Motor neuron (in vitro differentiated cells): ENCODE data around the gene CHMP3. TPM values are rescaled to one million over a fixed set of nuclear protein-coding genes. Genes with fewer than 3 reads are reported as not detected.
"Not testable (repeated sequence)": the region's sequence is repeated elsewhere in the genome, so short reads cannot be mapped to it uniquely, and the experiment has no call there.

ENCODE experiments used
- ATAC-seq, 8 experiments: fragments of 200-7000 bp; cut with Tn5 transposase; replicated peaks in 6 of 8; 2 replicates each; pipeline ENCODE4 v1.8.0; 2021; ENCODE audit warnings: mild to moderate bottlenecking in 8 of 8, moderate library complexity in 8 of 8
- H3K27ac ChIP-seq, 2 donors: fragments of 250-450 bp; sonication (Bioruptor Pico); 2 replicates each; pipeline ENCODE4 v1.9.0; 2021; ENCODE audit warnings: antibody characterized with exemption in 2 of 2, mild to moderate bottlenecking in 2 of 2, moderate library complexity in 1 of 2
- H3K4me1 ChIP-seq, 2 donors: fragments of 250-450 bp; sonication (Bioruptor Pico); replicated peaks in 1 of 2; 2 replicates each; pipeline ENCODE4 v1.6.1; 2021; ENCODE audit warnings: antibody characterized with exemption in 2 of 2, mild to moderate bottlenecking in 2 of 2, moderate library complexity in 1 of 2
- H3K4me3 ChIP-seq, 5 donors: fragments of 250-450 bp; sonication (Bioruptor Pico); 2 replicates each; pipeline ENCODE4 v1.9.0; 2021; ENCODE audit warnings: antibody characterized with exemption in 5 of 5, mild to moderate bottlenecking in 5 of 5, moderate library complexity in 4 of 5
- WGBS, 10 experiments: fragments of 450-650 bp; shearing (Covaris generic); methylation state at CpG; one replicate each; pipeline ENCODE4 v1.0.0; 2022; 5-methylcytosine and 5-hydroxymethylcytosine counted together
- in situ Hi-C, 9 experiments: fragments of 400-800 bp; cut with MboI; loops; one replicate each; pipeline ENCODE4 v1.15.0; 2021; ENCODE audit warnings: low sequenced_read_pairs in 9 of 9, low pct_unique_long_range_greater_than_20kb in 2 of 9; ENCODE audit not compliant: unreplicated experiment in 9 of 9
- total RNA-seq, 8 experiments: library from RNA; unstranded; fragments of 300-600 nt; gene quantifications; 2 replicates each; pipeline versions ENCODE4 v1.2.3 to v1.2.4, GENCODE V29; 2022

The CHMP3 gene
- 10 to 100 TPM; 26.9 to 68.2 (median 49.6) TPM for total RNA-seq

GRCh38 chr2:86562922-86563649 lies at the start of gene CHMP3:
CHMP3 (minus strand) TSS chr2:86563443; CDS start chr2:86563348, 95 bp downstream.
- H3K27ac ChIP-seq: peak within 1 kb of the TSS; percentile 99 to 100
- peak; percentile 88 to 95 (median 91) for ATAC-seq
- peak within 1 kb of the TSS; percentile 62 to 89 (median 80) for H3K4me3 ChIP-seq
- in situ Hi-C loops: loop anchor here in 1 of 9 experiments (25.0 kb wide), 1 partner anchor 149 kb away; the partner anchor contains the start of gene RMND5A
- WGBS, 10 experiments: 0 to 2% (median 0%) methylated on average over 2 to 9 of the region's 57 CpGs; no CpG with 5 or more reads in 7 of the 10 experiments
- H3K4me1 ChIP-seq: peaks cover 7 to 11% of the 10 kb centered on the region in 2 donors

DNA sequence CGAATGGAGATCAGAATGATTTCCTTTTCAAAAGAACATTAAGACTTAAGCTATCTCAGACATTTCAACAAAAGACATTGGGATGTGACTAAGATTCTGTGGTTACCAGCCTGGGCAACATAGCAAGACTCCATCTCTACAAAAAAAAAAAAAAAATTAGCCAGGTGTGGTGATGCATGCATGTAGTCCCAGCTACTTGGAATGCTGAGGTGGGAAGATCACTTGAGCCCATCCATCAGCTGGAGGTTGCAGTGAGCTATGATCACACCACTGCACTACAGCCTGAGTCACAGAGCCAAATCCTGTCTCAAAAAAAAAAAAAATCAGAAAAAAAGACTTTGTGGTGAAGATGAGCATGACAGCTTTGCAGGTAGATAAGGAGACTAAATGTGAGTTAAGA lies 47.6 kb upstream of the CHMP3 start:
- Histone ChIP-seq H3K4me3 (no peak overlapping the region), H3K27ac (no peak overlapping the region), H3K4me1 (no peaks in the 10 kb centered on the region)
- no peak for ATAC-seq
- in situ Hi-C loops: no loop called here
- WGBS, 10 experiments: 80 to 100% (median 100%) methylated on average over 1 of the region's 1 CpG

DNA sequence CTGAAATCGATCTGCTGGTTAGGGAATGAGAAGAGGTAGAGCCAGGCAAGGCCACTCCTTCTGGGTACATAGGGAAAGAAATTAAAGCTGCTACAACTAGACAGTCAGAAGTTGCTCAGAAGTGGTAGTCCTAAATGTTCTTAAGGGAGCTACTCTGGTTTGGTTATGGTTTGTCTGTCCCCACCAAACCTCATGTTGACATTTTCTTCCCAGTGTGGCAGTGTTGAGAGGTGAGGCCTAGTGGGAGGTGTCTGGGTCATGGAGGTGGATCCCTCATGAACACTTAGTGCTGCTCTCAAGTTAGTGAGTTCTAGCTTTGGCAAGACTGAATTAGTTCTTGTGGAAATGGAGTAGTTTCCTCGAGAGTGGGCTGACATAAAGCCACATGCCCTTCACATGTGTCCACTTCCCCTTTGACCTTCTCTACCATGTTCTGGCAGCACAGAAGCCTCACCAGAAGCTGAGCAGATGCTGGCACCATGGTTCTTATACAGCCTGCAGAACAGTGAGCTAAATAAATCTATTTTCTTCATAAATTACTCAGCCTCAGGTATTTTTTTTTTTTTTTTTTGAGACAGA lies 45.7 kb upstream of the CHMP3 start:
- in situ Hi-C loops: no loop called here
- no peaks in the 10 kb centered on the region for H3K4me1 ChIP-seq
- 50 to 100% (median 89%) methylated on average over 1 to 2 of the region's 2 CpGs; no CpG with 5 or more reads in 3 of the 10 experiments for WGBS, 10 experiments

DNA sequence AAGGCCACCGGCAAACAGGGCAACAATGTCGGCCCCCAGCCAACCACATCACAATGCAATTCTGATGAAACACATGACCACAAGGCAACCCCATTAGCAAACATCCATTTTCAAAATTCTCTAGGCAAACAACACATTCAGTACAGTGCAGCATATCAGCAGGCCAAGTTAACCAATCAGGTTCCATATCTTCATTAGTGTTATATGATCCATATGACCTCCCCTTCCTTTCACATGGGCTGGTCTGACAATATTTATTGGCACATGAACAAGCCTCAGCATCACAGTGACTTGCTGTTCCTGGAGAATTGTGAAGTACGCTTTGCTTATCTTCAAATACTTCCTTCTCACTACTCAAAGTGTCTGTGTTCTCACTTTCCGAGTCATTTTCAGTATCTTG lies 40.7 kb upstream of the CHMP3 start:
- Histone ChIP-seq H3K27ac (no peak overlapping the region), H3K4me3 (no peak overlapping the region), H3K4me1 (no peaks in the 10 kb centered on the region)
- peak in 3 of 8 experiments; percentile 46 to 61 (median 52) for ATAC-seq
- 70 to 100% (median 92%) methylated on average over 1 to 4 of the region's 4 CpGs; no CpG with 5 or more reads in 4 of the 10 experiments for WGBS, 10 experiments
- in situ Hi-C loops: no loop called here

More for the DNA sequence above, 45.7 kb upstream of the CHMP3 start:
- ATAC-seq: no peak
- H3K27ac ChIP-seq: no peak overlapping the region
- H3K4me3 ChIP-seq: no peak overlapping the region

DNA sequence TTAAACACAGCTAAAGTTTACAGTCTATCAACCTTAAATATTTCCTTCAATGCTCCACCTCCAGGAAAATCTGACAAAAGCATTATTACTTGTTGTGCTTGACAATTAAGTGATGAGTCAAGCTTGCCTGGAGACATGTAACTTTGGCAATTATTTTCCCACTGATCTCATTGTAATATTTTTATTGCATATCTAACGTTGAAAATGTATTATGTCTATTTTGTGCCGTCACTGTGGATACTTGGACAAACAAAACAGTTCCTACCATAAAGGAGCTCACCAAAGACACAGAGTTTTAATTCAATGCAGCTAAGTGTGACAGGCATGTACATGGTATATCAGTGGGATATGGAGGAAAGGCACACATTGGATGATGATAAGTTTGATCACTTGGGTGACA lies 35.7 kb upstream of the CHMP3 start:
- peak in 2 of 8 experiments; percentile 22 to 42 for ATAC-seq
- WGBS, 10 experiments: 0 to 100% (median 50%) methylated on average over 1 to 2 of the region's 2 CpGs; no CpG with 5 or more reads in 2 of the 10 experiments
- in situ Hi-C loops: no loop called here

DNA sequence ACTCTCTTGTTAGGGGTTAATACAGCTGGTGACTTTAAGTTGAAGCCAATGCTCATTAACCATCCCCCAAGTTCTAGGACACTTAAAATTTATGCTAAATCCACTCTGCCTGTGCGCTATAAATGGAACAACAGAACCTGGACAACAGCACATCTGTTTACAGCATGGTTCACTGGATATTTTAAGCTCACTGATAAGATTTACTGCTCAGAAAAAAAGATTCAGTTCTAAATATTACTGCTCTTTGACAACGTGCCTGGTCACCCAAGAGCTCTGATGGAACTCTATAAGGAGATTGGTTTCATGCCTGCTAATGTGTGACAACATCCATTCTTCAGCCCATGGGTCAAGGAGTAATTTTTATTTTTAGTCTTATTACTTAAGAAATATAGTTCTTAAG lies 32.9 kb upstream of the CHMP3 start:
- peak in 3 of 8 experiments; percentile 29 to 59 (median 31) for ATAC-seq
- Histone ChIP-seq H3K4me1 (no peaks in the 10 kb centered on the region), H3K4me3 (no peak overlapping the region), H3K27ac (no peak overlapping the region)
- in situ Hi-C loops: no loop called here
- WGBS, 10 experiments: 0 to 83% (median 69%) methylated on average over 1 to 2 of the region's 2 CpGs; no CpG with 5 or more reads in 3 of the 10 experiments

More for the DNA sequence above, 35.7 kb upstream of the CHMP3 start:
- Histone ChIP-seq H3K27ac (no peak overlapping the region), H3K4me1 (no peaks in the 10 kb centered on the region), H3K4me3 (no peak overlapping the region)

DNA sequence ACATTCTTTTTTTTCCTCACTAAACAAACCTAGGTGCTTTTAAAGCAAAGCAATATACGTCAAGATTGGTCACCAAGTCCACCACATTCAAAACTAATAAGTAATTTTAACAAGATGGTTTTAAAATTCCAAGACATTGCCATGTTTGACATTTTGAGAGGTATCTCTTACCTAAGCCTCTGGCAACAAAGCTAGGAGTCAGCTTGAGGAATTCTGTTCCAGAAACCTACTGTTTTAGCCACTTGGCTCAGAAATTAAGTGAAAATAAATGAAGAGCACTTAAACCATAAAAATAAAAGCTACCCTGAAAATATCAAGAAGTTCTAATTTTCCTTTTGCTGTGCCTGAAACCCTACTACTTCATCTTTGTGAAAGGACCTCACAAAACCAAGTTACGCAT lies 30.0 kb upstream of the CHMP3 start:
- H3K4me3 ChIP-seq: no peak overlapping the region
- H3K27ac ChIP-seq: no peak overlapping the region
- no peaks in the 10 kb centered on the region for H3K4me1 ChIP-seq
- 45 to 100% (median 95%) methylated on average over 1 to 2 of the region's 2 CpGs; no CpG with 5 or more reads in 1 of the 10 experiments for WGBS, 10 experiments
- no peak for ATAC-seq
- in situ Hi-C loops: no loop called here

- in situ Hi-C loops: no loop called here
- H3K4me3 ChIP-seq: no peak overlapping the region
- 0 to 100% (median 73%) methylated on average over 1 to 3 of the region's 3 CpGs; no CpG with 5 or more reads in 1 of the 10 experiments for WGBS, 10 experiments
- no peak overlapping the region for H3K27ac ChIP-seq
- no peaks in the 10 kb centered on the region for H3K4me1 ChIP-seq
- peak in 1 of 8 experiments; percentile 41 for ATAC-seq
Observed at GRCh38 chr2:86592547-86593230, 29.4 kb upstream of the CHMP3 start.

GRCh38 chr2:86589701-86590100 lies 26.5 kb upstream of the CHMP3 start:
- in situ Hi-C loops, H3K27ac ChIP-seq, H3K4me1 ChIP-seq, H3K4me3 ChIP-seq, ATAC-seq: not testable (repeated sequence)
- WGBS, 10 experiments: 75 to 100% (median 95%) methylated on average over 1 to 5 of the region's 5 CpGs; no CpG with 5 or more reads in 3 of the 10 experiments

- no peak for ATAC-seq
- Histone ChIP-seq H3K27ac (no peak overlapping the region), H3K4me3 (no peak overlapping the region), H3K4me1 (no peaks in the 10 kb centered on the region)
- in situ Hi-C loops: no loop called here
- WGBS, 10 experiments: 42 to 100% (median 86%) methylated on average over 1 to 2 of the region's 2 CpGs; no CpG with 5 or more reads in 1 of the 10 experiments
Observed at GRCh38 chr2:86584151-86584913, 21.1 kb upstream of the CHMP3 start.

- in situ Hi-C loops: no loop called here
- H3K27ac ChIP-seq: no peak overlapping the region
- no peaks in the 10 kb centered on the region for H3K4me1 ChIP-seq
- ATAC-seq: no peak
- no peak overlapping the region for H3K4me3 ChIP-seq
Observed at GRCh38 chr2:86580560-86580959, 17.3 kb upstream of the CHMP3 start.

DNA sequence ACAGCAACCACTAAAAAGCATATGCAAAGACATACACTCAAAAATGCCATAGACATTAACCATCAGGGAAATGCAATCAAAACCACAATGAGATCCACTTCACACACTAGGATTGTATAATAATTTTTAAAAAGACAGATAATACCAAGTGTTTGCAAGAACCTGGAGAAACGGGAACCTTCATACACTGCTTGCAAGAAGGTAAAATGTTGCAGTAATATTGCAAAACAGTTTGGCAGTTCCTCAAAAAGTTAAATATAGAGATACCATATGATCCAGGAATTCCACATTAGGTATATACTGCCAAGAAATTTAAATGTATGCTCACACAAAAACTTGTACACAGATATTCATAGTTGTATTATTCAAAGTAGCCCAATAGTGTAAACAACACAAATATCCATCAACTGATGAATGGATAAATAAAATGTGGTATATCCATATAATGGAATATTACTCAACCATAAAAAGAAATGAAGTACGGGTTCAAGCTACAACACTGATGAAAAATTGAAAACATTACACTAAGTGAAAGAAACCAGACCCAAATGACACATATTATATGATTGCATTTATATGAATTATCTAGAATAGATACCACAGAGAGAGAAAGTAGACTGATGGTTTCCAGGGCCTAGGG lies 14.7 kb upstream of the CHMP3 start:
- in situ Hi-C loops: no loop called here
- WGBS, 10 experiments: 30 to 100% (median 75%) methylated on average over 1 to 2 of the region's 2 CpGs
- ATAC-seq: no peak
- Histone ChIP-seq H3K4me1 (no peaks in the 10 kb centered on the region), H3K27ac (no peak overlapping the region), H3K4me3 (no peak overlapping the region)
